GM21526 (cell line): ENCODE results near the gene CLOCK.

ENCODE experiments used
- ATAC-seq: cut with Tn5 transposase; IDR thresholded peaks from one replicate; pipeline ENCODE4 v1.9.1; 2021; ENCODE audit warnings: moderate library complexity; ENCODE audit not compliant: unreplicated experiment, low FRiP score

CLOCK gene

DNA sequence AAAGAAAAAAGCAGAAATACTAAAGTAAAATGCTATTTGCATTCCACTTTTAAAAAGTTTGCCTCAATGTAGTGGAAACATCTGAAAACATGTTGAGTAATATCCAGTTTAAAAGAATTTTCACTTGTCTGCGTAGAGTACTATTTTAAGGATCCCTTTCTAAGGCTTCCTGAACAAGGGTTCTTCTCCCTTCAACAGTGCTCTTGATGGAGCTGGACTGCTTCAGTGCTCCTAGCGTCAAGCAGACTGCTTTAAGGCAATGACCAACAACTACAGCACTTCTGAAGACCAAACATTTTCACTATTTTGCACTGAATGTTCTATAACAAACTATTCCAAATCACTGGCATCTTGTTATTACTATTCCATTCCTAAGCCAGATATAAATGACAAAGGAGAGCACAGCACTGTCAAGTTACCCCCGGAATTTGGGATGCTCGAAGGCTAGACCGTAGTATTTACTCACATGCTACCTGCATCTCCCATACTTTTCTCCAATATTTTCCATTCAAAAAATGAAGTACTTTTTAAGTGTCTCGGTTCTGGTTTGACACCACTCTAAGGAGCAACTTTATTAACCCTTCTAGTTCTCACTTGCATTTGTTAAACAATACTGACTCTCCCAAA lies 114.9 kb downstream of the CLOCK start:
- ATAC-seq, result no peak

DNA sequence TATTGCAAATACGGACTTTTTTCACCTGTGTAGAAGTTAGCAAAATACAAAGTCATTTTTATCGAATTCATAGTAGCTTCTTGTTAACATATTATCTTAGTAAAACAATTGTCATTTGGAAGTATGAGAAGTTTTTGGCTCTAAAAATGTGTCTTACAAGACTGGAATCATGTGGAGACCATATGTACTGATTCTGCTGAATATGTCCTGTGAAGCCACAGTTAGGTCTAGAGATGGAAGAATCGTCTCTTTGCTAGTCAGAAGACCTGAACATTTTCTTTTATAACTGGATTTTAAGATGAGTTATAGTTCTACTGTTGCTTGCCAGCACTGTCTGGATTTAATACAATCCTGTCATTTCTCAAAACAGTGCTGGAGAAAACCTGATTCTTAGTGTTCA lies 121.9 kb downstream of the CLOCK start:
- no peak for ATAC-seq

DNA sequence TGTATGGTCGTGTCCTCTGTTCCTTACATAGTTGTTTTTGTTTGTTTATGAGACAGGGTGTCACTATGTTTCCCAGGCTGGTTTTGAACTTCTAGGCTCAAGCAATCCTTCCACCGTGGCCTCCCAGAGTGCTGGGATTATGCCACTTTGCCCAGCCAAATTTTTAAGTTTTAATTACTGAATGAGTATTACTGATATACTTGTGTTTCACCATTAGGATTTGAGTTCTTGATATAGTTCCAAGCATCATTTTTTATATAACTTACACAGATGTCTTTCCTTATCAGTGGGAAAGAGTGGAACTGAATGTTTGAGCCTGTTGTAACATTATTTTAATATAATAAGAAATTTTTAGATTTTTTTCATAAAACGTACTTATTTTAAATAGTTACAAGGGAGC lies 130.5 kb downstream of the CLOCK start:
- ATAC-seq, result no peak

DNA sequence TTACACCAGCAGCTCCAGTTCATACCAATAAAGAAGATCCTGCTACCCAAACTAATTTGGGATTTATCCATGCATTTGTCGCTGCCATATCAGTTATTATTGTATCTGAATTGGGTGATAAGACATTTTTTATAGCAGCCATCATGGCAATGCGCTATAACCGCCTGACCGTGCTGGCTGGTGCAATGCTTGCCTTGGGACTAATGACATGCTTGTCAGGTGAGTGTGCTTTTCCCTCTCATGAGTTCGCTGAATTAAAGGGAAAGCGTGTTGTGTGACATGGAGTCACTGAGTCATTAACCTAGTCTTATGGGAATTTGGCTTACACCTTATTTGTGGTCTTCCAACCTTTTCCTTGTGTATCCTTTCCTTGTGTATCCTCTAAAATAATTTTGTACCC lies 135.1 kb downstream of the CLOCK start:
- ATAC-seq, result no peak

DNA sequence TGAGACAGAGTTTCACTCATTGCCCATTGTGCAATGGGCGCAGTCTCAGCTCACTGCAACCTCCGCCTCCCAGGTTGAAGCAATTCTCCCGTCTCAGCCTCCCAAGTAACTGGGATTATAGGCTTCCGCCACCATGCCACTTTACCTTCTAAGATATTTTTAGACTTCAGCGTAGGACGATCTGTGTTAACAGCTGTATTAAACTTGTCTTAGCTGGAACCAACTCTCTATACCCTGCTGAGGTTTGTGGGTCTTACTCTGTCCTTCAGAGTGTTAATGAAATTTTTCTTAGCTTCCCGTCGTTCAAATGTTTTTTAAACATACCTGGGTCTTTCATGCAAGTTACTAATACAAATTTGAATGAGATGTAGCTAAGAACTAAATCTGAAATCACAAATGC lies 136.3 kb downstream of the CLOCK start:
- ATAC-seq, result no peak

DNA sequence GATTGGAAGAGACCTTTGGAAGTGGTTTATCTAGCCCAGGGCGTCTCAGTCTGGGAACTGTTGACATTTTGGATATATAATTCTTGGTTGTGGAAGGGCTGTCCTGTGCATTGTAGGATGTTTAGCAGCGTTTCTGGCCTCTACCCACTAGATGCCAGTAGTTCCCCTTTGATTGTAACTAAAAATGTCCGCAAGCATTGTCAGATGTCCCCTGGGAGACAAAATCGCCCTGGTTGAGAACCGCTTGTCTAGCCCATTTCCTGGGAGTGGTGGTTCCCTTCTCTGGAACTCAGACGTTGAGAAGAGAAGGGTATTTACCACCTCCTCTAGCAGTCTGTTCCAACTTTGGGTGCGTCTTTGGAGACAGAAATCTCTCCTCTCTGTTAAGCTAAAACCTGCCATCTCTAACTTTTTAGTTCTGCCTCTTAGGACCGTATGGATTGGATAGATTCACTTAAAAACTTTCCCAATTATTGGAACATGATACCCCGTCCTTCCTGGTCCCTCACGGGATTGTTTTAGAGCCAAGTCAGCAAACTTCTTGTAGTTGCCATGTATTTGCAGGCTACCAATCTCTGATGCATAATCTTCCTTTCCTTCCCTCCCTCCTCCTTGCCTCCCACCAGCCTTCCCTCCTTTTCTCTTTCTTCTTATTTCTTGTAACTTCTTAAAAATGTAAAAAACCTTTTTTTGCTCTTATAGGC lies 137.1 kb downstream of the CLOCK start:
- no peak for ATAC-seq

DNA sequence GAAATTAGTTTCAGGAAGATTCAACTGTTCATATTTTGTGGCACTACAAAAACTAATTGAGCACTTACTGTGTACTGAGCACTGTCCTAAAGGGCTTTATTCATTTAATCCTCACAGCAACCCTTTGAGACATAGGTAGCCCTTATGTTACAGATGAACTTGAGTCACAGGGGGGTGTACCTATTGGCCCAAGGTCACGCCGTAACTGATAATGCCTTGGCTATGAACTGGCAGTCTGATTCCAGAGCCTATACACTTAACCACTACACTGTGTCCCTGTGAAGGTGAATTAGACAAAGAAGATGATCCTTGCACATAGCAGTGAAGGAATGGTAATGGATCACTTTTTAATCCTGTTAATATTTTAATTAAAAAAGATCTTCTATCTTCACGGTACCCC lies 138.9 kb downstream of the CLOCK start:
- no peak for ATAC-seq

DNA sequence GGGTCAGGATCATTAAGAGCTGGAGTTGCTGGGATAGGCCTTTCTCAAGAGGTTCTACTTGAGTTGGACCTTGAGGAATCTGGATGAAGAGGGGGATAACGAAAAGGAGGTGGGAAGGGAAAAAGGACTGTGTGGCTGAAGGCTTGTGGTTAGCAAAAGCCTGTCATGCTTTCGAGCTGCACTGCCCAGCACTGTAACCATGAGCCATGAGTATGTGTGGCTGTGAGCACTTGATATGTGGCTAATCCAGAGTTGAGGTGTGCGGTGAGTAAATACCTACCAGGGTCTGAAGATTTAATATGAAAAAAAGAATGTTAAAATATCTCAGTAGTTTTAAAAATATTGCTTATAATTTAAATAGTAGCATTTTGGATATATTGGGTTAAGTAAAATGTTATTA lies 139.6 kb downstream of the CLOCK start:
- no peak for ATAC-seq

DNA sequence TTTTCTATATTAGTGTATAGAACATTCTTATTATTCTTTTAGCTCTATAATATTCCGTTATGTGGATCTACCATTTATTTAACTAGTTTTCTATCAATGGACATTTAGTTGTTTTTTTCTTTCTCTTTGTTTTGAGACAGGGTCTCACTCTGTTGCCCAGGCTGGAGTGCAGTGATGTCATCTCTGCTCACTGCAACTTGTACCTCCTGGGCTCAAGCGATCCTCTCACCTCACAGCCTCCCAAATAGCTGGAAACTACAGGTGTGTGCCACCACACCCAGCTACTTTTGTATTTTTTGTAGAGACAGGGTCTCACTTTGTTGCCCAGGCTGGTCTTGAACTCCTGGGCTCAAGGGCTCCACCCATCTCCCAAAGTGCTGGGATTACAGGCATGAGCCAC lies 140.2 kb downstream of the CLOCK start:
- ATAC-seq, result no peak

DNA sequence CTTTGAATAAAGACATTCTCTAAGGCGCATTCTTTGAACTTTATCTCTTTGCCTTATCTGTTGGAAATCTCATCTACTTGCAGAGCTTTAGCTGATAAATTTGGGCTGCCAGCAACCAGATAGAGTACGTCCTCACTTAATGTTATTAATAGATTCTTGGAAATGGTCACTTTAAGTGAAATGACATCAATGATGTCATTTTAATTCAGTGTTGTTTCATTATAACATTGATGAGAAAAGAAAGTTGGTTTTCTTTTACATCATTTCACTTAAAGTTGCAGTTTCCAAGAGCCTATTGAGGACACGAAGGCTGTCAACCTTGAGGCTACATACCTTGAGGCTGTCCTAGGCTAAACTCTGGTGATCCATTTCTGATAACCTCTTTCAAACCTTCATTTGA lies 141.6 kb downstream of the CLOCK start:
- ATAC-seq, result no peak

DNA sequence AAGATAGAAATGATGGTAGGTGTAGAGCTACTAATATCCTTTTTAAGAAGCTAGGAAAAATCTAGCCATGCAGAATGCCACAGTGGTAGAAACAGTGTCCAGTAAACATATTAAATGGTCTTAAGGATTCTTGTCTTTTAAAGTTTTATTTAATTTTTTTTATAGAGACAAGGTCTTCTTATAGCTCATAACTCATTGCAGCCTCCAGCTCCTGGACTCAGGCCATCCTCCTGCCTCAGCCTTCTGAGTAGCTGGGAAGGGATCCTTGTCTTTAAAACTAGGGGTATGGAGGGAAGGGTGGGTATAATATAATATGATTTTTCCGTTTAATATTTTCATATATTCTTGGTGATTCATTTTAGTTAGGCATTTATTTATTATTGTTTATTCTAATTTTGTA lies 147.1 kb downstream of the CLOCK start:
- ATAC-seq, result no peak

DNA sequence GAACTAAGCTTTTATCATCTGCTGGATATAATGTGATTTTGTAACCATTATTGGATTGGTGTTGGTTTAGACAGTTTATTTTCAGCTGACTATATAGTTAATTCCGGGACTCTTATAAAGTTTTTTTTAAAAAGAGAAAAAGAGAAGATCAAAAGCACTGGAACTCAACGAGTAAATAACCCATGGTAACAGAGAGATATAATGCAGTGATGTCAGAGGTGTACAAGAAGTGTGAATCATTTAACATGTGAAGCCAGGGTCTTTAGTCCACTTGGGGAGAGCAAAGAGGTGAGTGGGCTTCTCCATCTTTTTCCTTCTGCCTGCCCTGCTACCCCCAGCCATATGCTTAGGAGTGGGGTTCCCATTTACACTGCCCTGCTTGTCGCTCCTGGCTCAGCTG lies 147.7 kb downstream of the CLOCK start:
- ATAC-seq, result no peak

DNA sequence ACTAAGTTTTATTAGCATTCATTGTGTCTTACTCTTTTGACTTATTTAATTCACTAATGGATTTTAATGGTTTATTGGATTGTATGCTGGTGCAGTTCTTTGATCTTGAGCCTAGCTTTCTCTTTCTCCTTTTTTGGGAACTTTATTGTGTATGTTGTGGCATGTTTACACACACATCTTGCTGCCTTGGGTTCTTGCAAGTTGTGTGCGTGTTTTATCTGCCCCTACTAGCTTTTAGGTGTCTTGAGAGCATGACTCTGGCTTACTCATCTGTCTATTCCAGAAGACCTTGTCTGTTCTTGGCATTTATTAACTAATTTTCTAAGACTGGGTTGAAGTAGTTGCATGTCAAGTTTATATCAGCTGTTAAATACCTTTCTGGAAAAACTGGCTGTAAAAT lies 148.2 kb downstream of the CLOCK start:
- no peak for ATAC-seq

DNA sequence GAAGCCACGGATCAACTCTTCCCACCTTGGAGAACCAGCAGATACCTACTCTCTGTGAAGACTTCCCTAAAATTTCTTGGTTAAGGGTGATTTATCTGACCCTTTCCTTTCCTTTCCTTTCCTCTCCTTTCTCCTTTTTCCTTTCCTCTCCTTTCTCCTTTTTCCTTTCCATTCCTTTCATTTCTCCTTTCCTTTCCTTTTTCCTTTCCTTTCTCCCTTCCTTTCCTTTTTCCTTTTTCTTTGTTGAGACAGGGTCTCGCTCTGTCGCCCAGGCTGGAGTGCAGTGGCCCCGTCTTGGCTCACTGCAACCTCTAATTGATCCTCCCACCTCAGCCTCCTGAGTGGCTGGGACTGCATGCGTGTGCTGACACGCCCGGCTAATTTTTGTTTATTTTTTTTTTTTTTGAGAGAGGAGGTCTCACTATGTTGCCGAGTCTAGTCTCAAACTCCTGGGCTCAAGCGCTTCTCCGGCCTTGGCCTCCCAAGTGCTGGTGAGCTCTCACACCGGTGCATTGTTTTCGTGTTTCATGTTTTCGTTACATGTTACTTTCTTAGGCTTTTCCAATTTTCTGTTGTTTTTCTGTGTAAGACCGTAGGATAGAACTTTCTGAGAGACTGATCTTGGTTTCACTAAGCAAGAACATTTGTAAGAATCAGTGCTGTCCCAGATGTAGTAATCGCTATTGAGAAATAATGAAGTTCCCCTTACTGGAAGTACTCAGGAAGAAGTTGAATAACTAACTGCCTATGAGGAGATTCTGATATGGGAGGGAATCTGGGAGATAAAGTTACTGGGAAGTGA lies 149.0 kb downstream of the CLOCK start:
- ATAC-seq, result no peak

DNA sequence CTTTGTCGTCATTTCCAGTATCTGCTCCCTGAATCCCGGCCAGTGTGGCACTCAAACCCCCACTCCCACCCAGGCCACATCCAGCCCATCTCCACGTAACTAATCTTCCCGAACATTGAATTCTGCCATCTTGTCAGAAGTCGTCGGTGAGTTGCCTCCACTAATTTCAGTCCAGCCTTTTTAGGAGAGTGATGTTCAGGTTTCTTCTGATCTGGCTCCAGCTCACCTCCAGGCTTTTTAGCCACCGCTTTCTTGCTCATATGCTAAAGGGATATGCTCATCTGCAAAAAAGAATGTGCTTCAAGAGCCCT lies 149.6 kb downstream of the CLOCK start:
- ATAC-seq, result no peak

DNA sequence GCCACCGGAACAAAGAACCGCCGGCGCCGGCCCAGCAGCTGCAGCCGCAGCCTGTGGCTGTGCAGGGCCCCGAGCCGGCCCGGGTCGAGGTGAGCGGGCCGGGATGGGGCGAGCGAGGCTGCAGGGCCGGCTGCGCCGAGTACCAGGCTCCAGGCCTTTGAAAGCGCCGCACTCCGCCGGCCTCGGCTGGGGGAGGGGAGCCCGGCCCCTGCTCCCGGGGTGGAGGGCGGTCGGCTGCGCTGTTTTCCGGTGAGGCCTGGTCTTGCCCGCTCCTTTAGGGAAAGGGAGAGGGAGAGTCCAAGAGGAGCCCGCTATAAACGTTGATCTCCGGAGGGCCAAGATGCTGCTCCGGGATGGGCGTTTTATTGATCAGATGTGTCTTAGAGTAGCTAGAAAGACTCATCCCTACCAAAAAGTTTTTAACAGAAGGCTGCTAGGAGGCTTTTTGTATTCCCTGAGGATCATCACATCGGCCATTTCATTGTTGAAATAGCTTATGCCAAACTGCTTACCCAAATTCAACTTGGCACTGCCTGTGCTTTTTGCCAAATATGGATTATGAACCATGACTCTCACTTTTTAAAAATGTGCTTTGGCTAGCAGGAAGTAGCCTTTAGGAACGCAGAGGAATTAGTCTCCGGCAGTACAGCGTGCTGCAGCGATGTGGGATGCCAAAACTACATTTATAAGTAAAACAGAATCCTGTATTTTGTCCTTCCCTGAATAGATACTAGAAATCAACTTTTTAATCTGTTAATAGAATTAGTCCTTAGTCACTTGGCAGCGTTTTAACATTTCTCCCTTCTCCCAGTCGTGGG lies 150.2 kb downstream of the CLOCK start:
- peak; percentile 25 for ATAC-seq

DNA sequence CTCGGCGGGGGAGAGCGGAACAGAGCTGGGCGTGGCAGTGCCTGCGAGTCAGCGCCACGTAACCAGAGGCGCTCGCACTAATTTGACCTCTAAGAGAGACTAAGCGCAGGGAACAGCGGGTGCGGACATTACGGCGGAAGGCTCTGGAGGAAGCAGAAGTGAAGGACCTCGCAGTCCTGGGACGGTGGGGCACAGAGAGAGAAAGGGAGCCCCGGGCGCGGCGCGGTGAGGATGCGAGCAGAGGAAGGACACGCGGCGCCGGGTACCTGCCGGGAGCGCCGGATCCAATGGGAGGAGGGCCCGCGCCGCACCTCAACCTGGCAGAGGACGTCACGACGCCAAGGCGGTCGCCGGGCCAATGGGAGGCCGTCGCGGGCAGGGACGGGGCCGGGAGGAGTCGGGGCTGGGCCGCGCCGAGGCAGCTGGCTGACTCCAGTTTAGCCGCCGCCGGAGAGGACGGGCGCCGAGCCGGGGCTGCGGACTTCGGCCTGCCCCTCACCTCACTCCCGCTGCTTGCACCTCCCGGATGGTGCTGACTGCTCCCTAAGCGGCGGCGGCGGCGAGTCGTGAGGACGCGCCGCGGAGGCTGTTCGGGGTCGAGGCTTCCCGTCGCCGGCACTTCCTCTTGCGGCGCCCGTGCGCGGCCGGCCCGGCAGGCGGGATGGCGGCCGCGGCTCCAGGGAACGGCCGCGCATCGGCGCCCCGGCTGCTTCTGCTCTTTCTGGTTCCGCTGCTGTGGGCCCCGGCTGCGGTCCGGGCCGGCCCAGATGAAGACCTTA lies 151.0 kb downstream of the CLOCK start, which contains the start of gene TMEM165:
Gene TMEM165, plus strand, starts transcription at position 429 of the 779 bp plus-strand sequence. Its CDS starts 233 bp downstream, at position 662.
- ATAC-seq, result peak; percentile 93

DNA sequence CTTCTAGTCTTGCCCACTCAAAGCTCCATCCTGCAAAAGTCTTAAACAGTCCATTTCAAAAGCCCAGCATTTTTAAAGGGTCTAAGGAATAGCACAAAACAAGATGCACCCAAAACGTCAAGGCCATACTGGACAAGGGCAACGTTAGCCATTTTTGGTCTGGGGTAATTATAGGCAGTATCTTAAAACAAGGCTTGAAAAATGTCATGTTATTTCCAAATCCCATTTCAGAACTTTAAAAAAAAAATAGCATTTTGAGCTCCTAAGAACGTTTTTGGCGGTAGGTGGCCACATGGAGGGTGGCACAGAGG lies 151.5 kb downstream of the CLOCK start:
- peak; percentile 1 for ATAC-seq

DNA sequence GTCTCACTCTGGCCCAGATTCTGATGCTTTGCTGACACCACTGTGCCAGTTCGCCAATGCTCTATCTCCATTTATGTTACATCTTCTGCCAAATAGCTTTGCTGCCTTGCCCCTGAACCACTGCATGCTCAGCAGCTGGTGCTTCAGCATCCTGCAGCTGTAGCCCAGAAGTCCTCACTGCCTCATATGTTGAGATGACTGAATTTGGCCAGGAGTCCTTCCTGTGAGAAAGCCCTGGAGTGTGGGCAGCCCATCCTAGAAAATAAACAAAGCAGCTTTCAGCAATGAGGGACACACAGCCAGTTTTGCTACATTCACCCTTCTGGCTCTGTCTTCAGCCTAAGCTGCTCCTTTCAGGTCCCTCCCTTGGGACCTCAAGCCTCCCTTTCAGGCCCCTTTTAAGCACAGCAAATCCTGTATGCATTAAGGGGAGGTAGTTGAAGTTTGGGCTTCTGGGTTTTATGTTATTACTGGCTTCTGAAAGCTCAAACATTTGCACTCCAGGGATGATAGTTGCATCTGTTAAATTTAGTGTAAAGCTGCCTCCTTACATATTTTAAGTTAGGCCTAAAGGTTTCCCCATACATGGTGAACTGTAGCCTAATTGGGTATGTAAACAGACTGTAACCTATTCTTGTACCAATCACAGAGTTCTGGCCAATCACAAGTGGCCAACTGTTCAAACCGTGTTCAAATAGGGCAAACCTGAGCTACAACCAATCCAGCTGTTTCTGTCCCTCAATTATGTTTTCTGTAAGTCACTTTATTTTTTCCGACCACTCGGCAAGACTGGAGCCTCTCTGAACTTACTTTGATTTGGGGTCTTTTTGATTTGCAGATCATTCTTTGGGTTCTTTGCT lies 153.0 kb downstream of the CLOCK start:
- no peak for ATAC-seq
